HG03159 (cell line): ENCODE results near the gene IGFBP4.

Experiments used
- ATAC-seq: cut with Tn5 transposase; IDR thresholded peaks from one replicate; pipeline ENCODE4 v1.9.1; 2021; ENCODE audit warnings: mild to moderate bottlenecking, moderate library complexity; ENCODE audit not compliant: unreplicated experiment

IGFBP4 gene

GRCh38 chr17:40454613-40454995 is 11.4 kb downstream of the IGFBP4 start:
- ATAC-seq: no peak

- ATAC-seq: no peak
These were observed 13.2 kb downstream of the IGFBP4 start for GRCh38 chr17:40456396-40456951.

GRCh38 chr17:40457369-40457768 is 14.1 kb downstream of the IGFBP4 start:
- ATAC-seq: no peak

GRCh38 chr17:40457964-40458791 is 14.9 kb downstream of the IGFBP4 start:
- ATAC-seq: no peak

- no peak for ATAC-seq
These were observed 15.7 kb downstream of the IGFBP4 start for GRCh38 chr17:40458851-40459482.

- no peak for ATAC-seq
These were observed 16.7 kb downstream of the IGFBP4 start for GRCh38 chr17:40459636-40460603.

- ATAC-seq: no peak
These were observed 17.3 kb downstream of the IGFBP4 start for GRCh38 chr17:40460604-40460967.

GRCh38 chr17:40460968-40461731 is 17.9 kb downstream of the IGFBP4 start:
- no peak for ATAC-seq

GRCh38 chr17:40461732-40462342 is 18.6 kb downstream of the IGFBP4 start:
- no peak for ATAC-seq

GRCh38 chr17:40462343-40463121 is 19.3 kb downstream of the IGFBP4 start:
- ATAC-seq: no peak

- ATAC-seq: no peak
These were observed 19.9 kb downstream of the IGFBP4 start for GRCh38 chr17:40463122-40463550.

- no peak for ATAC-seq
These were observed 21.2 kb downstream of the IGFBP4 start for GRCh38 chr17:40464392-40464855.

- no peak for ATAC-seq
These were observed 23.2 kb downstream of the IGFBP4 start for GRCh38 chr17:40466298-40466971.

GRCh38 chr17:40467281-40467867 is 24.1 kb downstream of the IGFBP4 start:
- ATAC-seq: no peak

GRCh38 chr17:40468560-40468959 is 25.3 kb downstream of the IGFBP4 start:
- no peak for ATAC-seq

- ATAC-seq: no peak
These were observed 26.8 kb downstream of the IGFBP4 start for GRCh38 chr17:40469805-40470675.
